Measurements from ENCODE around the gene OR2L2.

The OR2L2 gene

GRCh38 chr1:248007778-248008177, 22.1 kb upstream of the OR2L2 start:
- no peak overlapping the region for H4K91ac ChIP-seq (ENCODE audit: low read depth, low read length)
- WGBS (ENCODE audit: extremely low coverage, insufficient coverage, insufficient read length) = no CpG with 5 or more reads among the region's 1 CpG
- no peak overlapping the region for H4K8ac ChIP-seq (ENCODE audit: low read depth, low read length)
- no peak overlapping the region for H3K14ac ChIP-seq (ENCODE audit: low read length)
- H2BK12ac ChIP-seq (ENCODE audit: low read length) = no peak overlapping the region
- no peak overlapping the region for H2AFZ ChIP-seq (ENCODE audit: insufficient read depth, low read length, poor library complexity)
- H3K4me1 ChIP-seq (ENCODE audit: control insufficient read depth in 1 of 2, insufficient read depth in 2 of 2, low read length in 2 of 2) = no peaks in the 10 kb centered on the region
- H3K27ac ChIP-seq (ENCODE audit: low read depth, low read length) = no peak overlapping the region
- H2BK120ac ChIP-seq (ENCODE audit: insufficient read depth, low read length, poor library complexity) = no peak overlapping the region
- peaks cover 11% of the 10 kb centered on the region for H3K9me3 ChIP-seq (ENCODE audit: insufficient read depth, low read depth, low read length)
- no peaks in the 10 kb centered on the region for H3K79me1 ChIP-seq (ENCODE audit: low read length)
- H3K27me3 ChIP-seq (ENCODE audit: insufficient read depth, low read length) = no peaks in the 10 kb centered on the region
- H3K79me2 ChIP-seq (ENCODE audit: control insufficient read depth, insufficient read depth, low read length, poor library complexity) = no peaks in the 10 kb centered on the region
- no peak overlapping the region for H4K12ac ChIP-seq (ENCODE audit: low read depth, low read length)
- no peak overlapping the region for H3K23ac ChIP-seq (ENCODE audit: low read length)
- H3K9ac ChIP-seq (ENCODE audit: low read length) = no peak overlapping the region
- H3K4me3 ChIP-seq (ENCODE audit: low read depth, low read length) = no peak overlapping the region
- H2BK5ac ChIP-seq (ENCODE audit: low read depth, low read length, poor library complexity) = no peak overlapping the region
- H2AK5ac ChIP-seq (ENCODE audit: low read length) = no peak overlapping the region
- H3K4me2 ChIP-seq (ENCODE audit: low read length) = no peak overlapping the region
- no peak overlapping the region for H3K4ac ChIP-seq (ENCODE audit: low read depth, low read length)
- no peak for DNase-seq
- no peak overlapping the region for H3K18ac ChIP-seq (ENCODE audit: low read length)
- no peaks in the 10 kb centered on the region for H3K36me3 ChIP-seq (ENCODE audit: control insufficient read depth in 1 of 2, insufficient read depth in 2 of 2, low read length in 2 of 2)

GRCh38 chr1:248009681-248010080, 20.2 kb upstream of the OR2L2 start:
- Histone ChIP-seq H3K79me1 (ENCODE audit: low read length) (no peaks in the 10 kb centered on the region), H3K4ac (ENCODE audit: low read depth, low read length) (no peak overlapping the region), H4K12ac (ENCODE audit: low read depth, low read length) (no peak overlapping the region), H3K4me1 (ENCODE audit: control insufficient read depth in 1 of 2, insufficient read depth in 2 of 2, low read length in 2 of 2) (no peaks in the 10 kb centered on the region), H3K23ac (ENCODE audit: low read length) (no peak overlapping the region), H3K36me3 (ENCODE audit: control insufficient read depth in 1 of 2, insufficient read depth in 2 of 2, low read length in 2 of 2) (no peaks in the 10 kb centered on the region), H3K9me3 (ENCODE audit: insufficient read depth, low read depth, low read length) (peaks cover 6% of the 10 kb centered on the region), H3K27ac (ENCODE audit: low read depth, low read length) (no peak overlapping the region), H3K27me3 (ENCODE audit: insufficient read depth, low read length) (no peaks in the 10 kb centered on the region), H2AFZ (ENCODE audit: insufficient read depth, low read length, poor library complexity) (no peak overlapping the region), H2BK120ac (ENCODE audit: insufficient read depth, low read length, poor library complexity) (no peak overlapping the region), H3K4me3 (ENCODE audit: low read depth, low read length) (no peak overlapping the region), H4K91ac (ENCODE audit: low read depth, low read length) (no peak overlapping the region), H2AK5ac (ENCODE audit: low read length) (no peak overlapping the region), H3K18ac (ENCODE audit: low read length) (no peak overlapping the region), H2BK5ac (ENCODE audit: low read depth, low read length, poor library complexity) (no peak overlapping the region), H3K79me2 (ENCODE audit: control insufficient read depth, insufficient read depth, low read length, poor library complexity) (no peaks in the 10 kb centered on the region), H3K4me2 (ENCODE audit: low read length) (no peak overlapping the region), H4K8ac (ENCODE audit: low read depth, low read length) (no peak overlapping the region), H3K9ac (ENCODE audit: low read length) (no peak overlapping the region), H3K14ac (ENCODE audit: low read length) (no peak overlapping the region), H2BK12ac (ENCODE audit: low read length) (no peak overlapping the region)
- no CpG with 5 or more reads among the region's 3 CpGs for WGBS (ENCODE audit: extremely low coverage, insufficient coverage, insufficient read length)
- no peak for DNase-seq

DNA sequence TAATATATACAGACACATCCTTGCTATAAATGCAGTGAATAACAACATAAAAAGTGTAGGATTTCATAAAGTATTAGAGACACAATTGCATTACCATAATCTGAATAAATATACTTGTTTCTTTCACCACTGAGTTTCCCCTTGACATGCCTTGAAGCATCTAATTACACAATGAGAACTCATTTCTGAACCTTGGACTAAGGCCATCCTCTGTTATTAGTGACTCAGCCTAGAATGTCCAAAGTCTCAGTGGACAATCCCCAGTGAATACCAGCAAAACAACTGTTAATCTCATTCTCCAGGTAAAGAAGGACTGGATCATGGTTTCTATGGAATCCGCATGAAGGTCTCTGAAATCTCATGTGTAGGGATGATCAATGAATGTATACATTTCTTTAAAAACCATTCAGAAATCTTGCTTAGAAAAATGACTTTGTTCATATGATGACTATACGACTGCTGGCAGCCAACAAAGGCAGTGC, 16.6 kb upstream of the OR2L2 start, which contains the start of gene OR2L5:
OR2L5 (plus strand) TSS at position 432 of the 482 bp plus-strand sequence. CDS start 8,288 bp downstream, outside the sequence.
- Histone ChIP-seq H2BK12ac (ENCODE audit: low read length) (no peak within 1 kb of the TSS), H3K36me3 (ENCODE audit: control insufficient read depth in 1 of 2, insufficient read depth in 2 of 2, low read length in 2 of 2) (no peaks in the 10 kb centered on the region), H3K9ac (ENCODE audit: low read length) (no peak within 1 kb of the TSS), H3K27me3 (ENCODE audit: insufficient read depth, low read length) (no peaks in the 10 kb centered on the region), H4K12ac (ENCODE audit: low read depth, low read length) (no peak within 1 kb of the TSS), H3K79me1 (ENCODE audit: low read length) (no peaks in the 10 kb centered on the region), H3K23ac (ENCODE audit: low read length) (no peak within 1 kb of the TSS), H2AFZ (ENCODE audit: insufficient read depth, low read length, poor library complexity) (no peak within 1 kb of the TSS), H3K18ac (ENCODE audit: low read length) (no peak within 1 kb of the TSS), H2BK120ac (ENCODE audit: insufficient read depth, low read length, poor library complexity) (no peak within 1 kb of the TSS), H3K4ac (ENCODE audit: low read depth, low read length) (no peak within 1 kb of the TSS), H4K91ac (ENCODE audit: low read depth, low read length) (no peak within 1 kb of the TSS), H3K4me1 (ENCODE audit: control insufficient read depth in 1 of 2, insufficient read depth in 2 of 2, low read length in 2 of 2) (no peaks in the 10 kb centered on the region), H3K14ac (ENCODE audit: low read length) (no peak within 1 kb of the TSS), H3K4me2 (ENCODE audit: low read length) (no peak within 1 kb of the TSS), H4K8ac (ENCODE audit: low read depth, low read length) (no peak within 1 kb of the TSS), H2AK5ac (ENCODE audit: low read length) (no peak within 1 kb of the TSS), H3K27ac (ENCODE audit: low read depth, low read length) (no peak within 1 kb of the TSS), H3K4me3 (ENCODE audit: low read depth, low read length) (no peak within 1 kb of the TSS), H3K9me3 (ENCODE audit: insufficient read depth, low read depth, low read length) (no peaks in the 10 kb centered on the region), H3K79me2 (ENCODE audit: control insufficient read depth, insufficient read depth, low read length, poor library complexity) (no peaks in the 10 kb centered on the region), H2BK5ac (ENCODE audit: low read depth, low read length, poor library complexity) (no peak within 1 kb of the TSS)
- no peak for DNase-seq
- WGBS (ENCODE audit: extremely low coverage, insufficient coverage, insufficient read length) = no CpG with 5 or more reads among the region's 2 CpGs

GRCh38 chr1:248015803-248016202, 14.1 kb upstream of the OR2L2 start:
- Histone ChIP-seq H3K14ac (ENCODE audit: low read length) (no peak overlapping the region), H3K79me1 (ENCODE audit: low read length) (no peaks in the 10 kb centered on the region), H4K12ac (ENCODE audit: low read depth, low read length) (no peak overlapping the region), H2BK120ac (ENCODE audit: insufficient read depth, low read length, poor library complexity) (no peak overlapping the region), H3K18ac (ENCODE audit: low read length) (no peak overlapping the region), H3K27me3 (ENCODE audit: insufficient read depth, low read length) (no peaks in the 10 kb centered on the region), H3K79me2 (ENCODE audit: control insufficient read depth, insufficient read depth, low read length, poor library complexity) (no peaks in the 10 kb centered on the region), H4K91ac (ENCODE audit: low read depth, low read length) (no peak overlapping the region), H2BK5ac (ENCODE audit: low read depth, low read length, poor library complexity) (no peak overlapping the region), H3K27ac (ENCODE audit: low read depth, low read length) (no peak overlapping the region), H3K4ac (ENCODE audit: low read depth, low read length) (no peak overlapping the region), H2AK5ac (ENCODE audit: low read length) (no peak overlapping the region), H3K9me3 (ENCODE audit: insufficient read depth, low read depth, low read length) (no peaks in the 10 kb centered on the region), H2BK12ac (ENCODE audit: low read length) (no peak overlapping the region), H3K36me3 (ENCODE audit: control insufficient read depth in 1 of 2, insufficient read depth in 2 of 2, low read length in 2 of 2) (no peaks in the 10 kb centered on the region), H3K9ac (ENCODE audit: low read length) (no peak overlapping the region), H3K4me1 (ENCODE audit: control insufficient read depth in 1 of 2, insufficient read depth in 2 of 2, low read length in 2 of 2) (no peaks in the 10 kb centered on the region), H3K23ac (ENCODE audit: low read length) (no peak overlapping the region), H3K4me2 (ENCODE audit: low read length) (no peak overlapping the region), H4K8ac (ENCODE audit: low read depth, low read length) (no peak overlapping the region), H2AFZ (ENCODE audit: insufficient read depth, low read length, poor library complexity) (no peak overlapping the region), H3K4me3 (ENCODE audit: low read depth, low read length) (no peak overlapping the region)
- no peak for DNase-seq
- WGBS (ENCODE audit: extremely low coverage, insufficient coverage, insufficient read length) = no CpG with 5 or more reads among the region's 1 CpG

Data from trophoblast cell (in vitro differentiated cells and primary cell).